IPS DF 6.9 (cell line): ENCODE data around the gene C19orf53.

Source experiments
- DNase-seq: peaks from one replicate; pipeline ENCODE4 v3.0.0-alpha.2; 2013; ENCODE audit warnings: low read depth, low spot score
- H3K27ac ChIP-seq: one replicate; pipeline ENCODE4 v1.5.1; 2013; ENCODE audit warnings: low read length, control low read depth
- H3K27me3 ChIP-seq: 2 replicates; pipeline ENCODE4 v1.6.1; 2013; ENCODE audit warnings: mild to moderate bottlenecking, low read length; ENCODE audit not compliant: control insufficient read depth, insufficient read depth
- H3K36me3 ChIP-seq: 2 replicates; pipeline ENCODE4 v1.6.1; 2013; ENCODE audit warnings: low read length; ENCODE audit not compliant: control insufficient read depth, insufficient read depth
- H3K4me1 ChIP-seq: 2 replicates; pipeline ENCODE4 v1.6.1; 2013; ENCODE audit warnings: low read length; ENCODE audit not compliant: control insufficient read depth, insufficient read depth
- H3K4me3 ChIP-seq: 2 replicates; pipeline ENCODE4 v1.5.1; 2013; ENCODE audit warnings: mild to moderate bottlenecking, low read length
- H3K9me3 ChIP-seq: 2 replicates; pipeline ENCODE4 v1.6.1; 2013; ENCODE audit warnings: low read length, inconsistent platforms; ENCODE audit not compliant: control insufficient read depth, insufficient read depth
- WGBS: extraction: QIAGEN DNeasy Blood & Tissue Kit; methylation state at CpG from one replicate; pipeline ENCODE4 v1.1.7; 2013; ENCODE audit warnings: mixed read lengths, missing lambda C conversion rate; ENCODE audit not compliant: insufficient read length, insufficient coverage; 5-methylcytosine and 5-hydroxymethylcytosine counted together

Gene C19orf53

DNA sequence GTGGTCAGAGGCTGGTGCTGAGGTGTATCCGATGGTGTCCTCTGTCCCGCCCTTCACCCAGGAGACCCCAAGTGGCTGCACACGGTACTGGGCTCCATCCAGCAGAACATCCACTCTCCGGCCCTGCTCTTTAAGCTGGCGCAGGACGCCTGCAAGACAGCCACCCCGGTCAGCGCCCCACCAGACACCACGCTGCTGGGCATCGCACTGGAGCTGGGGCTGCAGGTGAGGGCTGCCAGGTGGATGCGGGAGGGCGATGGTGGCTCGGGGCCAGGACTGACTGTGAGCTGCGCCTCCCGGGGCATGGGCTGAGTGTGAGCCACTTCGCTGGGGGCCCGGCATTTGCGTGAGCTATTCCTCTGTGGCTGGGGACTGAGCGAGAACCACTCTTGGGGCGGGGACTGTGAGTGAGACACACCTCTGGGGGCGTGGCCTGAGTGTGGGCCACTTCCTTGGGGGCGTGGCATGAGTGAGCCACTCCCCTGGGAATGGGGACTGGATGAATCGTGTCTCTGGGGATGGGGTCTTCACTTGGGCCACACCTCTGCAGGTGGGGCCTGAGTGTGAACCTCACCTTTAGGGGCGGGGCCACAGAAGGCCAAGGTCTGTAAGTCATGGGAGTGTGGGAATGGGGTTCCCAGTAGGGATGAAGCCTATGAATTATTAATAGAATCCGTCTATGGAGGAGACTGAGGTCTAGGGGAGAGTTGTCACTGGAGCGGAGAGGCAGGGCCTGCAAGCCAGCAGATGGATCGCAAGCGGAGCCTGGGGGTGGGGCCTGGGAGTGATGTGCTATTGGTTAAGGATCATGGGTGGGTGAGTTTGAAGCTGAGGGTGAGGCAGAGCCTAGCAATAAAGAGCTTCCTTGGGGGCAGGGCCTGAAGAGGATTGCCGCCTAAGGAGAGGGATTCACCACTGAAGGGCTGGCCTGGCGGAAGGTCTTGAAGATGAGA lies 51.5 kb downstream of the C19orf53 start:
- H3K27ac ChIP-seq, result no peak overlapping the region
- H3K36me3 ChIP-seq, result peaks cover 13% of the 10 kb centered on the region
- WGBS, result no CpG with 5 or more reads among the region's 30 CpGs

DNA sequence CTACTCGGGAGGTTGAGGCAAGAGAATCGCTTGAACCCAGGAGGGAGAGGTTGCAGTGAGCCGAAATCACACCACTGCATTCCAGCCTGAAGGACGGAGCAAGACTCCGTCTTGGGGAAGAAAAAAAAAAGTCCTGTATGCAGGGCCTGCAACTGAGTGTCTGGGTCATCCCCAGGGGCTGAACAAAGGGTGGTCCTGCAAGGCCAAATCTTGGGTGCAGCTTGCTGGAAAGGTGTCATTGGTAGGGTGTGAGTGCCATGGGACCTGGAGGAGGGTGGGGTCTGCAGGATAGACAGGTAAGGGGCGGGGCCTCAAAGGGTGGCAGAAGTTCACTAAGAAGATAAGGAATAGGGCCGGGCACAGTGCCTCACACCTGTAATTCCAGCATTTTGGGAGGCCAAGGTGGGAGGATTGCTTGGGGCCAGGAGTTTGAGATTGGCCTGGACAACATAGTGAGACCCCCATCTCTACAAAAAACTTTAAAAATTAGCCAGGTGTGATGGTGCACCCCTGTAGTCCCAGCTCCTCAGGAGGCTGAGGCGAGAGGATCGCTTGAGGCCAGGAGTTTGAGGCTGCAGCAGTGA lies 52.5 kb downstream of the C19orf53 start:
- DNase-seq, result no peak
- Histone ChIP-seq H3K4me3 (no peak overlapping the region), H3K27me3 (no peaks in the 10 kb centered on the region), H3K27ac (no peak overlapping the region), H3K36me3 (peaks cover 15% of the 10 kb centered on the region), H3K9me3 (no peaks in the 10 kb centered on the region), H3K4me1 (no peaks in the 10 kb centered on the region)
- no CpG with 5 or more reads among the region's 9 CpGs for WGBS

More for the DNA sequence above, 51.5 kb downstream of the C19orf53 start:
- no peak overlapping the region for H3K4me3 ChIP-seq
- no peak for DNase-seq
- no peaks in the 10 kb centered on the region for H3K4me1 ChIP-seq
- H3K9me3 ChIP-seq, result no peaks in the 10 kb centered on the region
- H3K27me3 ChIP-seq, result no peaks in the 10 kb centered on the region

DNA sequence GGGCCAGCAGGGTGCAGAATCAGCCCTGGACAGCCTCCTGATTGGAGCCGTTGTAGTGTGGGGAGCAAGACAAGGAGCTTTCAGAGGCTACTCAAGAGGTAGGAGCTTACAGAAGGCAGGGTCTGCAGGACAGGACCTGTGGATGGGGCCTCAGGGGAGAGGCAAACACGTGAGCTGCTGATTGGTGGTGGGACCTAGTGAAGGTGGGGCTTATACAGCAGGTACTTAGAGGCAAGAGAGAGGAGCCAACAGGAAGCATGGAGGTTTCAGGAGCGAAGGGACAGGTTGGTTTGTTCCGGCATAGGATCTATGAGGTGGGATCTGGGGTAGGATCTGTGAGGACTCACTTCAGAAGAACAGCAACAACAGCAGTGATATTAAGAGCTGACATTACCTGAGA lies 53.4 kb downstream of the C19orf53 start:
- Histone ChIP-seq H3K27ac (no peak overlapping the region), H3K27me3 (no peaks in the 10 kb centered on the region), H3K36me3 (peaks cover 15% of the 10 kb centered on the region), H3K4me1 (no peaks in the 10 kb centered on the region), H3K4me3 (no peak overlapping the region), H3K9me3 (no peaks in the 10 kb centered on the region)
- no peak for DNase-seq
- no CpG with 5 or more reads among the region's 4 CpGs for WGBS
